GM18519 (cell line): ENCODE data around the gene MTERF4.

Experiments used
- ATAC-seq: cut with Tn5 transposase; IDR thresholded peaks from one replicate; pipeline ENCODE4 v1.9.1; 2021; ENCODE audit warnings: mild to moderate bottlenecking, moderate library complexity; ENCODE audit not compliant: unreplicated experiment, low FRiP score

The MTERF4 gene

GRCh38 chr2:241091201-241091600 lies 10.9 kb downstream of the MTERF4 start:
- ATAC-seq: no peak

GRCh38 chr2:241088791-241089732 lies 13.0 kb downstream of the MTERF4 start:
- no peak for ATAC-seq

GRCh38 chr2:241088376-241088775 lies 13.7 kb downstream of the MTERF4 start:
- ATAC-seq: no peak

- ATAC-seq: no peak
Observed at GRCh38 chr2:241087420-241088268, 14.4 kb downstream of the MTERF4 start.

- ATAC-seq: no peak
Observed at GRCh38 chr2:241084856-241085444, 17.1 kb downstream of the MTERF4 start.

- ATAC-seq: no peak
Observed at GRCh38 chr2:241083091-241083415, 19.0 kb downstream of the MTERF4 start.

GRCh38 chr2:241082341-241083090 lies 19.6 kb downstream of the MTERF4 start:
- ATAC-seq: no peak

- ATAC-seq: no peak
Observed at GRCh38 chr2:241081643-241082340, 20.3 kb downstream of the MTERF4 start.

- no peak for ATAC-seq
Observed at GRCh38 chr2:241081190-241081642, 20.9 kb downstream of the MTERF4 start.

- ATAC-seq: no peak
Observed at GRCh38 chr2:241080405-241081189, 21.5 kb downstream of the MTERF4 start.

GRCh38 chr2:241074901-241075540 lies 27.1 kb downstream of the MTERF4 start:
- ATAC-seq: no peak

GRCh38 chr2:241074065-241074818 lies 27.8 kb downstream of the MTERF4 start:
- no peak for ATAC-seq

- ATAC-seq: no peak
Observed at GRCh38 chr2:241073166-241074064, 28.7 kb downstream of the MTERF4 start.

GRCh38 chr2:241072553-241073165 lies 29.4 kb downstream of the MTERF4 start:
- no peak for ATAC-seq

- ATAC-seq: no peak
Observed at GRCh38 chr2:241072151-241072550, 29.9 kb downstream of the MTERF4 start.

- no peak for ATAC-seq
Observed at GRCh38 chr2:241071677-241072111, 30.4 kb downstream of the MTERF4 start.
